ENCODE results near the gene HERC4.

GRCh38 chr10:68027429-68027828 is 47.7 kb downstream of the HERC4 start:
- TF ChIP-seq CTCF (IDR thresholded peaks at IDR 0.05 in 2 of 3, conservative IDR thresholded peaks at IDR 0.05 in 1 of 3; ENCODE audit: borderline replicate concordance in 1 of 3, insufficient read depth in 1 of 3, low read depth in 2 of 3, low read length in 2 of 3): no peak
- no peak for TF ChIP-seq POLR2A (IDR thresholded peaks at IDR 0.05; ENCODE audit: borderline replicate concordance, extremely low read depth, insufficient read depth, insufficient read length)
- TF ChIP-seq, protein P1, sequence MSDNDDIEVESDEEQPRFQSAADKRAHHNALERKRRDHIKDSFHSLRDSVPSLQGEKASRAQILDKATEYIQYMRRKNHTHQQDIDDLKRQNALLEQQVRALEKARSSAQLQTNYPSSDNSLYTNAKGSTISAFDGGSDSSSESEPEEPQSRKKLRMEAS (IDR thresholded peaks at IDR 0.05): no peak
- no peak for TF ChIP-seq POLR2AphosphoS5 (IDR thresholded peaks at IDR 0.05; ENCODE audit: low read depth, low read length)
